HAP-1 (cell line): Measurements from ENCODE around the gene NOP53.
"Not testable (repeated sequence)": the region's sequence is repeated elsewhere in the genome, so short reads cannot be mapped to it uniquely, and the experiment has no call there.

Source experiments
- DNase-seq, 2 experiments: peaks; one replicate each; pipeline ENCODE4 v3.0.0-alpha.2; 2016 to 2020; ENCODE audit warnings: low spot score in 2 of 2
- H3K27me3 ChIP-seq: fragments of 250-450 bp; sonication (Bioruptor Pico); 2 replicates; pipeline ENCODE4 v1.5.1; 2020; ENCODE audit warnings: low read depth, mild to moderate bottlenecking, moderate library complexity
- H3K36me3 ChIP-seq: fragments of 250-450 bp; sonication (Bioruptor Pico); replicated peaks from 2 replicates; pipeline ENCODE4 v1.5.1; 2020; ENCODE audit warnings: mild to moderate bottlenecking
- H3K4me1 ChIP-seq: fragments of 250-450 bp; sonication (Bioruptor Pico); 2 replicates; pipeline ENCODE4 v1.5.1; 2020; ENCODE audit warnings: mild to moderate bottlenecking
- H3K4me3 ChIP-seq: fragments of 250-450 bp; sonication (Bioruptor Pico); 2 replicates; pipeline ENCODE4 v1.5.1; 2020; ENCODE audit warnings: mild to moderate bottlenecking, moderate library complexity
- H3K9me3 ChIP-seq: fragments of 250-450 bp; sonication (Bioruptor Pico); 2 replicates; pipeline ENCODE4 v1.5.1; 2020; ENCODE audit warnings: mild to moderate bottlenecking, moderate library complexity
- in situ Hi-C: fragments of 300-500 bp; cut with MboI; formaldehyde crosslinking; loops from 3 replicates; pipeline ENCODE4 v1.14.3; 2020; ENCODE audit warnings: low sequenced_read_pairs, inconsistent platforms, mixed read lengths

The NOP53 gene

DNA sequence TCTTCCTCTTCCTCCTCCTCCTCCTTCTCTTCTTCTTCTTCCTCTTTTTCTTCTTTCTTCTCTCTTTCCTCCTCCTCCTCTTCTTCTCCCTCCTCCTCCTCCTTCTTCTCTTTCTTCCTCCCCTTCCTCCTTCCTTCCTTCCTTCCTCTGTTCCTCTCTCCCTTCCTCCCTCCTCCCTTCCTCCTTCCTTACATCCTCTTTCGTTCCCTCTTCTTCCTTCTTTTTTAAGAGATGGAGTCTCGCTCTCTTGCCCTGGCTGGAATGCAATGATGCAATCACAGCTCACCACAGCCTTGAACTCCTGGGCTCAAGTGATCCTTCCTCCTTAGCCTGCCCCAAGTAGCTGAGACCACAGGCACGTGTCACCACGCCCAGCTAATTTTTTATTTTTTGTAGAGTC lies 18.9 kb upstream of the NOP53 start:
- Histone ChIP-seq H3K4me3 (no peak overlapping the region), H3K9me3 (no peaks in the 10 kb centered on the region), H3K36me3 (no peaks in the 10 kb centered on the region), H3K27me3 (no peaks in the 10 kb centered on the region), H3K4me1 (peaks cover 5% of the 10 kb centered on the region)
- in situ Hi-C loops, result no loop called here
- no peak for DNase-seq

- H3K9me3 ChIP-seq, H3K36me3 ChIP-seq, H3K4me1 ChIP-seq, H3K4me3 ChIP-seq, DNase-seq, in situ Hi-C loops, H3K27me3 ChIP-seq: not testable (repeated sequence)
These were observed 17.1 kb upstream of the NOP53 start for GRCh38 chr19:47728295-47728694.

GRCh38 chr19:47729468-47729798 lies 15.9 kb upstream of the NOP53 start:
- no peak for DNase-seq
- no peaks in the 10 kb centered on the region for H3K27me3 ChIP-seq
- H3K4me3 ChIP-seq, result peak overlapping the region; percentile 28
- no peaks in the 10 kb centered on the region for H3K36me3 ChIP-seq
- in situ Hi-C loops, result no loop called here
- H3K4me1 ChIP-seq, result no peaks in the 10 kb centered on the region; the same call in 1 of the 2 replicates
- H3K9me3 ChIP-seq, result no peaks in the 10 kb centered on the region

DNA sequence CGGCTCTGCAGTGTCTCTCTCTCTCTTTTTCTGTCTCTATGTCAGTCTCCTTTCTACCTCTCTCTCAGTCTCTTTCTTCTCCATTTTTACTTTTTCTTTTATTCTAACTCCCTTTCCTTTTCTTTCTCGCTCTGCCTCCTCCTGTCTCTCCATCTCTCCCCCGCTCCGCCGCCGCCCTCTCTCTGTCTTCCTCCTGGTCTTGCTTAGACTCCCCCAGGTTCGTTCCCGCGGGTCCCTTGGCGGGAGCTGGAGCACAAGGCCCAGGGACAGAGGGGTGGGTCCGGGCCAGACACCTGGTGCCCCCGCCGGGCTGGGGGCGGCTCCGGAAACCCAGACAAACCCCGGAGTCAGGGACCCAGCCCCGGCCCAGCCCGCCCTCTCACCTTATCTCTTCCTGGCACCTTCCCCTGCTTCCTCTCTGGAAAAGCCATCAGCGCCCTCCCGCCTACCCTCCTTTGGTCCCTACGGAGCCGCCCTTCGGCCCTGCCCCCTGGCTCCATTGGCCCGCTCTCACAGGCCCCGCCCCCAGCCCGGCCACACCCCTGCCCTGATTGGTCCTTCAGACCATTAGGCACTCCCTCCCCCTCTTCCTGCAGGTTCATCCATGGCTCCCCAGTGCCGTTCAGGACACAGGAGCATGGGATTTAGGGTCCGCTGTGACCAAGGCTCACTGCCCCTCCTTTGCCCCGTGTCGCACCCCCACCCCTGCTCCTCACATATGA lies 15.4 kb upstream of the NOP53 start:
- in situ Hi-C loops, result no loop called here
- Histone ChIP-seq H3K36me3 (no peaks in the 10 kb centered on the region), H3K4me1 (no peaks in the 10 kb centered on the region; the same call in 1 of the 2 replicates), H3K27me3 (no peaks in the 10 kb centered on the region), H3K4me3 (peak overlapping the region; percentile 28), H3K9me3 (no peaks in the 10 kb centered on the region)
- DNase-seq, result peak; percentile 25 to 90

- no peak for DNase-seq
- no peaks in the 10 kb centered on the region; the same call in 1 of the 2 replicates for H3K4me1 ChIP-seq
- H3K27me3 ChIP-seq, result no peaks in the 10 kb centered on the region
- H3K9me3 ChIP-seq, result no peaks in the 10 kb centered on the region
- no peak overlapping the region for H3K4me3 ChIP-seq
- in situ Hi-C loops, result no loop called here
- H3K36me3 ChIP-seq, result no peaks in the 10 kb centered on the region
These were observed 14.8 kb upstream of the NOP53 start for GRCh38 chr19:47730521-47730889.

- no peak overlapping the region for H3K4me3 ChIP-seq
- H3K27me3 ChIP-seq, result no peaks in the 10 kb centered on the region
- H3K9me3 ChIP-seq, result no peaks in the 10 kb centered on the region
- in situ Hi-C loops, result no loop called here
- H3K4me1 ChIP-seq, result no peaks in the 10 kb centered on the region; the same call in 1 of the 2 replicates
- H3K36me3 ChIP-seq, result no peaks in the 10 kb centered on the region
- DNase-seq, result no peak
These were observed 14.4 kb upstream of the NOP53 start for GRCh38 chr19:47730910-47731309.

DNA sequence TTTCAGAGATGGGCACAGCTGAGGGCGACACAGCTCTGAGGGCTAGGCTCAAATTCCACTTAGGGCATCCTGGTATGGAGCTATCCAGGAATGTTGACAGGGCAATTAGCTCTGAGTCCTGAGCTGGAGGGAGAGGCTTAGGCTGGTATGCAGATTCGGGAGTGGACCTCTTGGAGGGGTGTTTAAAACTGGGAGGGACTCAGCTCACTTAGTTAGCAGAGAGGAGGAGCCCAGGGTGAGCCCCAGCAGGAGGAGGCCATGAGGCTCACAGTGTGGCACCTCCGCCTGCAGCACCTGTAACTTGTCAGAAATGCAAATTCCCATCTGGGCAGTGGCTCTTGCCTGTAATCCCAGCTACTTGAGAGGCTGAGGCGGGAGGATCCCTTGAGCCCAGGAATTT lies 10.2 kb upstream of the NOP53 start:
- Histone ChIP-seq H3K4me1 (no peaks in the 10 kb centered on the region), H3K9me3 (peaks cover 2% of the 10 kb centered on the region; the same call in 1 of the 2 replicates), H3K4me3 (no peak overlapping the region), H3K27me3 (no peaks in the 10 kb centered on the region), H3K36me3 (no peaks in the 10 kb centered on the region)
- in situ Hi-C loops, result no loop called here
- DNase-seq, result no peak

DNA sequence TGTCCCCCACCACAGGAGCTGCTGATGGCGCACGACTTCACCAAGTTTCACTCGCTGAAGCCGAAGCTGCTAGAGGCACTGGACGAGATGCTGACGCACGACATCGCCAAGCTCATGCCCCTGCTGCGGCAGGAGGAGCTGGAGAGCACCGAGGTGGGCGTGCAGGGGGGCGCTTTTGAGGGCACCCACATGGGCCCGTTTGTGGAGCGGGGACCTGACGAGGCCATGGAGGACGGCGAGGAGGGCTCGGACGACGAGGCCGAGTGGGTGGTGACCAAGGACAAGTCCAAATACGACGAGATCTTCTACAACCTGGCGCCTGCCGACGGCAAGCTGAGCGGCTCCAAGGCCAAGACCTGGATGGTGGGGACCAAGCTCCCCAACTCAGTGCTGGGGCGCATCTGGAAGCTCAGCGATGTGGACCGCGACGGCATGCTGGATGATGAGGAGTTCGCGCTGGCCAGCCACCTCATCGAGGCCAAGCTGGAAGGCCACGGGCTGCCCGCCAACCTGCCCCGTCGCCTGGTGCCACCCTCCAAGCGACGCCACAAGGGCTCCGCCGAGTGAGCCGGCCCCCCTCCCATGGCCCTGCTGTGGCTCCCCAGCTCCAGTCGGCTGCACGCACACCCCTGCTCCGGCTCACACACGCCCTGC lies 4.4 kb upstream of the NOP53 start:
- H3K27me3 ChIP-seq, result no peaks in the 10 kb centered on the region
- DNase-seq, result no peak
- H3K4me1 ChIP-seq, result peaks cover 12% of the 10 kb centered on the region
- H3K9me3 ChIP-seq, result peaks cover 2% of the 10 kb centered on the region; the same call in 1 of the 2 replicates
- H3K4me3 ChIP-seq, result no peak overlapping the region
- no peaks in the 10 kb centered on the region; the same call in 1 of the 2 replicates for H3K36me3 ChIP-seq
- in situ Hi-C loops, result no loop called here

- in situ Hi-C loops, result no loop called here
- H3K9me3 ChIP-seq, result peaks cover 2% of the 10 kb centered on the region; the same call in 1 of the 2 replicates
- H3K27me3 ChIP-seq, result no peaks in the 10 kb centered on the region
- peaks cover 12% of the 10 kb centered on the region for H3K4me1 ChIP-seq
- DNase-seq, result no peak
- H3K4me3 ChIP-seq, result no peak overlapping the region
- peaks cover 3% of the 10 kb centered on the region for H3K36me3 ChIP-seq
These were observed 3.7 kb upstream of the NOP53 start for GRCh38 chr19:47741544-47742140.

DNA sequence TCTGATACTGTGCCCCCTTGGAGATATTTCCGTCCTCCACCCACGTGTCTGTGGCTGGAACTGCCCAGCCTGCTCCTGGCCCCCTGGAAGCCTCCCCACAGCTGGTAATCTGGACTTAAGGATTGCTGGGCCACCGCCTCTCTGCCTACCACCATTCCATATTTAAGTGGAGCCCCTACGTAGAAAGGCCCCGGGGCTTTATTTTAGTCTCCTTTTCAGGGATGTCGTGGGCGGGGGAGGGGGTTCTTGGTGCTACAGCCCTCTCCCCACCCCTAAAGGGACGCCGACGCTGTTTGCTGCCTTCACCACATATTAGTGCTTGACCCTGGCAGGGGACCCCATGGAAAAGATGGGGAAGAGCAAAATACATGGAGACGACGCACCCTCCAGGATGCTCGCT lies 2.7 kb upstream of the NOP53 start:
- DNase-seq, result no peak
- H3K4me1 ChIP-seq, result peaks cover 12% of the 10 kb centered on the region
- H3K9me3 ChIP-seq, result no peaks in the 10 kb centered on the region
- no peaks in the 10 kb centered on the region for H3K27me3 ChIP-seq
- H3K4me3 ChIP-seq, result no peak overlapping the region
- in situ Hi-C loops, result no loop called here
- peaks cover 12% of the 10 kb centered on the region for H3K36me3 ChIP-seq

- peaks cover 47% of the 10 kb centered on the region for H3K36me3 ChIP-seq
- H3K27me3 ChIP-seq, H3K9me3 ChIP-seq, DNase-seq, in situ Hi-C loops: not testable (repeated sequence)
- H3K4me3 ChIP-seq, result peak overlapping the region; percentile 96
- peaks cover 12% of the 10 kb centered on the region for H3K4me1 ChIP-seq
These were observed 783 bp downstream of the NOP53 start for GRCh38 chr19:47746129-47746528.

GRCh38 chr19:47749326-47749725 lies 4.0 kb downstream of the NOP53 start:
- H3K36me3 ChIP-seq, result peaks cover 78% of the 10 kb centered on the region
- no peak overlapping the region for H3K4me3 ChIP-seq
- no peaks in the 10 kb centered on the region for H3K9me3 ChIP-seq
- no peaks in the 10 kb centered on the region for H3K27me3 ChIP-seq
- H3K4me1 ChIP-seq, result peaks cover 2% of the 10 kb centered on the region
- in situ Hi-C loops, result no loop called here
- DNase-seq, result no peak

DNA sequence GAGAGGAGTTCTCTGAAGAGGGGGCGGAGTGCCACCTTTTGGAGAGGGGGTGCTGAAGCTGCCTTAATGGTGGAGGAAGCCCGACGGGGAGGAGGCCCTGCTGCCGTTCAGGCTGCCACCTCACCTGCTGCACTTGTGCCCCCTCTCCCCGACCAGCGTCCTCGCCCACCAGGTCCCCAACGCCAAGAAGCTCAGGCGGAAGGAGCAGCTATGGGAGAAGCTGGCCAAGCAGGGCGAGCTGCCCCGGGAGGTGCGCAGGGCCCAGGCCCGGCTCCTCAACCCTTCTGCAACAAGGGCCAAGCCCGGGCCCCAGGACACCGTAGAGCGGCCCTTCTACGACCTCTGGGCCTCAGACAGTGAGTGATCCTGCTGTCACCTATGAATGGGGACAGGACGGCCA lies 5.4 kb downstream of the NOP53 start:
- no peak for DNase-seq
- H3K9me3 ChIP-seq, result no peaks in the 10 kb centered on the region
- no peak overlapping the region for H3K4me3 ChIP-seq
- in situ Hi-C loops, result no loop called here
- H3K27me3 ChIP-seq, result no peaks in the 10 kb centered on the region
- peaks cover 92% of the 10 kb centered on the region for H3K36me3 ChIP-seq
- H3K4me1 ChIP-seq, result no peaks in the 10 kb centered on the region; the same call in 1 of the 2 replicates

DNA sequence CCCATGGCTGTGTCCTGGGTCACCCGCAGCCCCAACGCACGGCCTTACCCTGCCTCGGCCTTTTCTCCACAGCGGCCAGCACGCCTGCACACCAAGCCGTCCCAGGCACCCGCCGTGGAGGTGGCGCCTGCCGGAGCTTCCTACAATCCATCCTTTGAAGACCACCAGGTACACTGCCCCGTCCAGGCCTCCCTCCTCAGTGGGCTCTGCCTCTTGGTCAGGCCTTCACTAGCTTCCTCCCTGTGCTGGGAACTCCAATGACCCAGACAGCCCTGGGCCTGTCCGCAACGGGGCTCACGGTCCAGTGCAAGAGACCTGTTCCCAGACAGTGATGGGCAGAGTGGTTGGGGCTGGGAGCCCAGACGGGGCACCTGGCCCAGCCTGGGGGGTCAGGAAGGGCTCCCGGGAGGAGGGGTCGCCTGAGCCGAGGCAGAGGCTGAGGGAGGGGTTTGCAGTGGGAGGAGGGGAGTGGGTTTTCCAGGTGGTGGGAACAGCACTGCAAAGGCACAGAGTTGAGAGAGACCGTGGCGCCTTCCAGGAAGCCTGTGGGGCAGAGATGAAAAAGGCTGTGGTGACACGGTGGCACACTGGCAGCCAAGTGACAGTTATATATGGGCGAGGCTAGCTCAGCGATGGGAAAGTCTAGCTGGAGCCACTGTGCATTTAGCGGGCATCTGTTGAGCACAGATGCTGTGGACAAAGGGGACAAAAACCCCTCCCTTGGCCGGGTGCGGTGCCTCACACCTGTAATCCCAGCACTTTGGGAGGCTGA lies 7.3 kb downstream of the NOP53 start:
- Histone ChIP-seq H3K9me3 (no peaks in the 10 kb centered on the region), H3K4me3 (no peak overlapping the region), H3K27me3 (no peaks in the 10 kb centered on the region), H3K36me3 (peaks cover 98% of the 10 kb centered on the region), H3K4me1 (no peaks in the 10 kb centered on the region)
- in situ Hi-C loops, result no loop called here
- DNase-seq, result no peak
